Brain microvascular endothelial cell (primary cell): Measurements from ENCODE around the gene MRRF.

ENCODE experiments used
- DNase-seq: peaks from one replicate; pipeline ENCODE4 v3.0.0-alpha.2; 2020
- H3K27ac ChIP-seq: fragments of 250-450 bp; sonication (Bioruptor Pico); 2 replicates; pipeline ENCODE4 v1.5.1; 2020; ENCODE audit warnings: mild to moderate bottlenecking, moderate library complexity
- H3K27me3 ChIP-seq: fragments of 250-450 bp; sonication (Bioruptor Pico); replicated peaks from 2 replicates; pipeline ENCODE4 v1.5.1; 2020; ENCODE audit warnings: mild to moderate bottlenecking
- H3K36me3 ChIP-seq: fragments of 250-450 bp; sonication (Bioruptor Pico); replicated peaks from 2 replicates; pipeline ENCODE4 v1.5.1; 2020; ENCODE audit warnings: mild to moderate bottlenecking
- H3K4me3 ChIP-seq: 2 replicates; pipeline ENCODE4 v1.5.1; 2011; ENCODE audit warnings: low read depth, mild to moderate bottlenecking, control low read depth, low read length, moderate library complexity
- CTCF ChIP-seq: IDR thresholded peaks from 2 replicates; pipeline ENCODE4 v1.5.1; 2011; ENCODE audit warnings: low read depth, mild to moderate bottlenecking, moderate library complexity, low read length, control low read depth, inconsistent platforms; ENCODE audit errors: missing control alignments
- in situ Hi-C: cut with HindIII; loops from 2 replicates; pipeline ENCODE4 v1.10.0; 2017; ENCODE audit warnings: low sequenced_read_pairs, low pct_ligation_motif_present

The MRRF gene

DNA sequence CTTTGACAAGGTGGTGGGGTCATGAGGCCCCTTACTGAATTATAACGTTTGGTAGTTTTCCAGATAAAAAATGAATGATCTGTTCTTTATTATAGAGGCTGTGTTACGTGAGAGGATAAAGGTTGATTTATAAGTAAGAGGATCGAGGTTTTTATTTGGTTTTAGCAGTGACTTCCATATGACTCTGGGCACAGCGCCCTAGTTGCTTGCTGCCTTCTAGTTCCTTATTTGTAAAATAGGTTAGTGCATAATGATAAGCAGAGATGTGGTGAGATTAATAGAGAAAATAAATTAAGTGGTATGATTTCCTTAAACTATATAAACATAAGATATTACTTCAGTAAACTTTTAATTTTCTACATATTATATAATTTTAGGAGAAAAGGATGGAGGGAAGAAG, 29.8 kb downstream of the MRRF start:
- no peaks in the 10 kb centered on the region for H3K27me3 ChIP-seq
- in situ Hi-C loops = no loop called here
- H3K27ac ChIP-seq = no peak overlapping the region
- no peak for DNase-seq
- no peak for TF ChIP-seq CTCF
- peaks cover 17% of the 10 kb centered on the region for H3K36me3 ChIP-seq
- H3K4me3 ChIP-seq = no peak overlapping the region

DNA sequence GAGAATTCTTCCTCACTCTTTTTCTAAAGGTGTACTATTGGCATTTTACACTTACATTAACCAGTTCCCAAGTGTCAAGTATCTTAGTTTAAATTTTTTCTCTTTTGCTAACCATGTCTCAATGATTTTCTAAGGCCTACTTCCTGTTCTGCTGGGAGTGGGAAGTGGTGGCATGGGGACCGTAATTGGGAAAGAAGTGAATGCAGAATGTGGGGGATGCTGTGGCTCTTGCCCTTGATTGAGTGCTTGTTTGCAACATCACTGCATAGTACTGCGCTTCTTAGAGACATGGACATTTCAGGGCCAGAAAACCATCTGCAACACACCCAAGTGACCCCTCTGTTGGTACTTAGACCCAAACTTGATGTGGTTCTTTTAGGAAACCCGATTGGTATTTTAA, 32.8 kb downstream of the MRRF start:
- no peak overlapping the region for H3K27ac ChIP-seq
- H3K27me3 ChIP-seq = no peaks in the 10 kb centered on the region
- H3K36me3 ChIP-seq = peaks cover 8% of the 10 kb centered on the region
- no peak overlapping the region for H3K4me3 ChIP-seq
- no peak for DNase-seq
- in situ Hi-C loops = no loop called here
- no peak for TF ChIP-seq CTCF

- no peak for TF ChIP-seq CTCF
- H3K4me3 ChIP-seq = no peak overlapping the region
- in situ Hi-C loops = no loop called here
- H3K27me3 ChIP-seq = no peaks in the 10 kb centered on the region
- H3K36me3 ChIP-seq = no peaks in the 10 kb centered on the region
- H3K27ac ChIP-seq = no peak overlapping the region
- DNase-seq = no peak
These were observed 37.8 kb downstream of the MRRF start for GRCh38 chr9:122302237-122303093.

GRCh38 chr9:122307061-122307460, 42.4 kb downstream of the MRRF start:
- Histone ChIP-seq H3K27ac (no peak overlapping the region), H3K36me3 (no peaks in the 10 kb centered on the region), H3K4me3 (no peak overlapping the region), H3K27me3 (no peaks in the 10 kb centered on the region)
- no peak for TF ChIP-seq CTCF
- in situ Hi-C loops = no loop called here
- no peak for DNase-seq

DNA sequence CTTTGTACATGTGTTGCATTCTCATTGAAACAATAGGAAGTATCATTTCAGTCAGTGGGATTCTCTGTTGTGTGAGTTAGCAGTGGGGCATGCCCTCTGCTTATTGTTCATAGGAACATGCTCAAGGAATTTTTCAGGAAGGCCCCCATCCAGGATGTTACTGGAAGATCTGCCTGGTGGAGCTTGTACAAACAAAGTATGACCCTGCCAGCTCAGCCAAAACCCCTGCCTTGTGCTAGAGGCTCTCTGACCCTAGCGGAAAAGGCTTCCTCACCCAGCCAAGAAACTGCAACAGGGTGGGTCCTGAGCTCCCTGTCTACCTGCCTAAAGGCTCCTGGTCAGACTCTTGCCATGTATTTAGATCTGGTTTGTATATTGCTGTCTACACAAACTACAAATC, 43.2 kb downstream of the MRRF start:
- TF ChIP-seq CTCF = no peak
- Histone ChIP-seq H3K27ac (no peak overlapping the region), H3K27me3 (no peaks in the 10 kb centered on the region), H3K36me3 (no peaks in the 10 kb centered on the region), H3K4me3 (no peak overlapping the region)
- no peak for DNase-seq
- in situ Hi-C loops = no loop called here

DNA sequence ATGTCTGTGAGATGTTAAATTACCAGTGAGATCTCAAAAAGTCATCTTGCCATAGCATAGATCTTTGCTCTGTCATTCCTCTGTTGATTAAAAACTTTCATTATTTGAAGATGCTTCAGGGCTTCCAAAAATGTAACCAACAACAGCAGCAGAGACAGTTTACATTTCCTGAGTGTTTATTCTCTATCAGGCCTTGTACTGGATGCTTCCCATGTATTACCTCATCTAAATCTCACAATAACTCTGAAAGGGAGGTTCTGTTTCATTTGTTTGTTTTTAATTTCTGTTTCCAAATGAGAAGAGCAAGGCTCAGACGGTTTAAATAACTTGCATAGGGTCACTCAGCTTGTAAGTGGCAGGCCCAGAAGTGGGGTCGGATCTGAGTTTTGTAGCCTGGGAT, 45.2 kb downstream of the MRRF start:
- Histone ChIP-seq H3K36me3 (peaks cover 14% of the 10 kb centered on the region), H3K27me3 (no peaks in the 10 kb centered on the region), H3K4me3 (no peak overlapping the region), H3K27ac (no peak overlapping the region)
- in situ Hi-C loops = no loop called here
- no peak for TF ChIP-seq CTCF
- DNase-seq = no peak
